B cell (primary cell): ENCODE measurements around the gene GFOD1.

Source experiments
- CTCF ChIP-seq: fragments of 200-600 bp; IDR thresholded peaks from one replicate; pipeline ENCODE4 v1.8.0; 2022; ENCODE audit warnings: antibody characterized with exemption, mild to moderate bottlenecking
- EZH2 ChIP-seq: IDR thresholded peaks from 2 replicates; pipeline ENCODE4 v1.6.1; 2012; ENCODE audit warnings: borderline replicate concordance, low read depth, mild to moderate bottlenecking, moderate library complexity, low read length; ENCODE audit not compliant: insufficient read depth, poor library complexity, severe bottlenecking

GRCh38 chr6:13528777-13529343, 41.5 kb upstream of the GFOD1 start:
- no peak for TF ChIP-seq CTCF
- no peak for TF ChIP-seq EZH2
